WTC11 (cell line): ENCODE measurements around the gene SMAD7. TPM values are rescaled to one million over a fixed set of nuclear protein-coding genes. Genes with fewer than 3 reads are reported as not detected.

Experiments
- ATAC-seq: fragments of 200-7000 bp; cut with Tn5 transposase; 2 replicates; pipeline ENCODE4 v1.10.0; 2021; ENCODE audit warnings: mild to moderate bottlenecking, moderate library complexity
- CTCF ChIA-PET: fragments of 300-600 bp; sonication (Branson Sonifier 250); formaldehyde crosslinking; loops from one replicate; lab custom pipeline; 2021; ENCODE audit warnings: antibody characterized with exemption; lab: Charles Lee
- POLR2A ChIA-PET: fragments of 350-600 bp; sonication (Branson Sonifier 250); formaldehyde crosslinking; loops from one replicate; lab custom pipeline; 2021; ENCODE audit warnings: antibody characterized with exemption; lab: Charles Lee
- DNase-seq: peaks from one replicate; pipeline ENCODE4 v3.0.0; 2021; ENCODE audit warnings: low spot score
- H3K27ac Mint-ChIP-seq: 2 replicates; pipeline ENCODE4 v1.8.0; 2021; ENCODE audit warnings: mixed read lengths
- H3K27me3 Mint-ChIP-seq: 2 replicates; pipeline ENCODE4 v1.8.0; 2021; ENCODE audit warnings: low read depth, mild to moderate bottlenecking, moderate library complexity, mixed read lengths
- H3K36me3 Mint-ChIP-seq: 2 replicates; pipeline ENCODE4 v1.8.0; 2021; ENCODE audit warnings: mixed read lengths
- H3K4me1 Mint-ChIP-seq: 2 replicates; pipeline ENCODE4 v1.8.0; 2022; ENCODE audit warnings: mixed read lengths
- H3K4me3 Mint-ChIP-seq: 2 replicates; pipeline ENCODE4 v1.8.0; 2021; ENCODE audit warnings: mild to moderate bottlenecking, moderate library complexity, mixed read lengths
- H3K9me3 Mint-ChIP-seq: 2 replicates; pipeline ENCODE4 v1.8.0; 2021; ENCODE audit warnings: mixed read lengths
- AFF4 ChIP-seq: sonication (generic); formaldehyde crosslinking; IDR thresholded peaks from 2 replicates; pipeline ENCODE4 v1.8.1; 2023; ENCODE audit warnings: mild to moderate bottlenecking, missing genetic modification reagents, borderline replicate concordance
- ARID4B ChIP-seq: sonication (generic); formaldehyde crosslinking; IDR thresholded peaks from 2 replicates; pipeline ENCODE4 v1.8.0; 2023; ENCODE audit warnings: missing genetic modification reagents, mild to moderate bottlenecking, borderline replicate concordance
- ATF2 ChIP-seq: sonication (generic); formaldehyde crosslinking; IDR thresholded peaks from 2 replicates; pipeline ENCODE4 v1.8.1; 2022; ENCODE audit warnings: low read depth, missing genetic modification reagents, borderline replicate concordance
- ATF6 ChIP-seq: sonication (generic); formaldehyde crosslinking; IDR thresholded peaks from 2 replicates; pipeline ENCODE4 v1.8.1; 2023; ENCODE audit warnings: mild to moderate bottlenecking, missing genetic modification reagents
- E2F4 ChIP-seq: sonication (generic); formaldehyde crosslinking; IDR thresholded peaks from 2 replicates; pipeline ENCODE4 v1.8.1; 2022; ENCODE audit warnings: low read depth, mild to moderate bottlenecking, moderate library complexity, missing genetic modification reagents, borderline replicate concordance
- FOXJ3 ChIP-seq: sonication (generic); formaldehyde crosslinking; IDR thresholded peaks from 2 replicates; pipeline ENCODE4 v1.9.0; 2021; ENCODE audit warnings: missing genetic modification reagents, mild to moderate bottlenecking, borderline replicate concordance
- KAT7 ChIP-seq: sonication (generic); formaldehyde crosslinking; IDR thresholded peaks from 2 replicates; pipeline ENCODE4 v1.8.1; 2023; ENCODE audit warnings: missing genetic modification reagents, mild to moderate bottlenecking, borderline replicate concordance
- NR3C1 ChIP-seq: sonication (generic); formaldehyde crosslinking; conservative IDR thresholded peaks from 2 replicates; pipeline ENCODE4 v1.8.1; 2023; ENCODE audit warnings: low read depth, mild to moderate bottlenecking, missing genetic modification reagents
- SOX15 ChIP-seq: fragments of 250-450 bp; sonication (Bioruptor Pico); IDR thresholded peaks from 2 replicates; pipeline ENCODE4 v1.9.0; 2021; ENCODE audit warnings: mild to moderate bottlenecking
- TCF7 ChIP-seq: sonication (generic); formaldehyde crosslinking; IDR thresholded peaks from 2 replicates; pipeline ENCODE4 v1.8.0; 2022; ENCODE audit warnings: mild to moderate bottlenecking, low read depth, missing genetic modification reagents, moderate library complexity
- TEAD4 ChIP-seq: sonication (generic); formaldehyde crosslinking; IDR thresholded peaks from 2 replicates; pipeline ENCODE4 v1.8.0; 2022; ENCODE audit warnings: mild to moderate bottlenecking, missing genetic modification reagents
- ZNF317 ChIP-seq: sonication (generic); formaldehyde crosslinking; IDR thresholded peaks from 2 replicates; pipeline ENCODE4 v1.8.1; 2023; ENCODE audit warnings: low read depth, mild to moderate bottlenecking, moderate library complexity, missing genetic modification reagents, borderline replicate concordance
- ZNF396 ChIP-seq: fragments of 250-450 bp; sonication (Bioruptor Pico); IDR thresholded peaks from 2 replicates; pipeline ENCODE4 v1.8.0; 2021; ENCODE audit warnings: mild to moderate bottlenecking, moderate library complexity, borderline replicate concordance
- ZNF532 ChIP-seq: fragments of 250-450 bp; sonication (Bioruptor Pico); IDR thresholded peaks from 2 replicates; pipeline ENCODE4 v1.9.0; 2021; ENCODE audit warnings: mild to moderate bottlenecking, borderline replicate concordance
- total RNA-seq: library from RNA; stranded (reverse); gene quantifications from 3 replicates; pipeline ENCODE4 v1.2.3, GENCODE V29; 2021

The SMAD7 gene
- total RNA-seq, 1 experiment from 2014 or later = 44.7 TPM

- TF ChIP-seq ZNF396 (CRISPR knock-in tag) (no peak), ZNF532 (CRISPR knock-in tag) (no peak)
These were observed 32.9 kb downstream of the SMAD7 start (continued) for GRCh38 chr18:48917579-48918517.

GRCh38 chr18:48915626-48916425, 34.9 kb downstream of the SMAD7 start:
- H3K4me3 Mint-ChIP-seq = no peak overlapping the region
- ChIA-PET POLR2A (interaction anchor here (0.6 to 0.9 kb wide), 2 partner anchors 17 to 60 kb away, joined by 3 to 5 read pairs; no protein-coding TSS in a partner anchor), CTCF (no interaction called here)
- peaks cover 11% of the 10 kb centered on the region for H3K36me3 Mint-ChIP-seq
- H3K9me3 Mint-ChIP-seq = no peaks in the 10 kb centered on the region
- no peaks in the 10 kb centered on the region for H3K27me3 Mint-ChIP-seq
- ATAC-seq = no peak
- H3K4me1 Mint-ChIP-seq = peaks cover 28% of the 10 kb centered on the region
- no peak for DNase-seq
- H3K27ac Mint-ChIP-seq = no peak overlapping the region
- no peak for TF ChIP-seq ATF6 (CRISPR knock-in tag)
- no peak for TF ChIP-seq ARID4B
- TF ChIP-seq ZNF317 (CRISPR knock-in tag) = no peak
- TF ChIP-seq SOX15 (CRISPR knock-in tag) = no peak
- TF ChIP-seq NR3C1 (CRISPR knock-in tag) = no peak
- no peak for TF ChIP-seq E2F4 (CRISPR knock-in tag)
- no peak for TF ChIP-seq TEAD4
- TF ChIP-seq FOXJ3 (CRISPR knock-in tag) = no peak
- TF ChIP-seq AFF4 = no peak
- no peak for TF ChIP-seq KAT7 (CRISPR knock-in tag)
- TF ChIP-seq ATF2 (CRISPR knock-in tag) = no peak
- TF ChIP-seq TCF7 (CRISPR knock-in tag) = no peak
